Measurements from ENCODE around the gene TIFAB.

Gene TIFAB

GRCh38 chr5:135481909-135482311 lies 29.8 kb upstream of the TIFAB start:
- no peak for DNase-seq

DNA sequence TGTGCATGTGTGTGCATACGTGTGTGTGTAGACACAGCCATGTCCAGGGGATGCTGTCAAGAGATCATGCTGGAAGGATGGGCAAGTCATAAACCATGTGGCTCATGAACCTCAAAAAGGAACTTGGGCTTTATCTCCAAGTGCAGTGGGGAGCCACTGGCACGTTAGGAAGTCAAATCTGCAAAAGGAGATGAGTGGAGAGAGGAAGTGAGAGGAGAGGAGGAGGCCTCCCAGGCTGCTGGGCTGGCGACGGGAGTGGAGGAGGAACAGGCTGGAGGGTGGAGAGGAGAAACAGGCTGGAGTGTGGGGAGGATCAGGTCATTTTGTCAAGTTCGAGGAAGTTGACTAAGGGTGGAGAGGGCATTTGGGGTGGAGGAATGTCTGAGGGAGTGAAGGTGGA lies 29.2 kb upstream of the TIFAB start:
- no peak for DNase-seq

- no peak for DNase-seq
Observed at GRCh38 chr5:135480511-135480910, 28.4 kb upstream of the TIFAB start.

- no peak for DNase-seq
Observed at GRCh38 chr5:135478938-135479337, 26.8 kb upstream of the TIFAB start.

- no peak for DNase-seq
Observed at GRCh38 chr5:135477613-135478066, 25.5 kb upstream of the TIFAB start.

GRCh38 chr5:135476615-135477581 lies 24.7 kb upstream of the TIFAB start:
- DNase-seq: no peak

- no peak for DNase-seq
Observed at GRCh38 chr5:135473956-135474670, 22.0 kb upstream of the TIFAB start.

- no peak for DNase-seq
Observed at GRCh38 chr5:135472141-135472540, 20.0 kb upstream of the TIFAB start.

- no peak for DNase-seq
Observed at GRCh38 chr5:135471726-135472125, 19.6 kb upstream of the TIFAB start.

DNA sequence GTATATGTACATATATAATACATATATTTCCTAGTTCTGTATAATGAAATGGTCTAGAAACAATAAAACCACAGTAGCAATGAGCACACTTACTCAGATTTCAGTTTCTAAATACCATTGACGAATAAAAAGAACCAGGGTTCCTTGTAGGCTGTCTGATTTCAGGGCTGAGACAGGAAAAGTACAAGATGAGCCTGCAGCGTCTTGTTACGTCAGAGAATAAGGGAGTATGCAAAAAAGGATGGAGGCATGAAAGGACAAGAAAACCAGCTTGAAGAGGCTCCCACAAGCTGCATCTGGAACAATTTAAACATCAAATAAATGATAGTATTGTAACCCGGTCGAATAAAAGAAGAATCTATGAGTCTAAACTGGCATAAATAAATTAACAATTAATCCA lies 17.8 kb upstream of the TIFAB start:
- no peak for DNase-seq

GRCh38 chr5:135468541-135468940 lies 16.4 kb upstream of the TIFAB start:
- DNase-seq: no peak

- no peak for DNase-seq
Observed at GRCh38 chr5:135467871-135468485, 15.8 kb upstream of the TIFAB start.

- no peak for DNase-seq
Observed at GRCh38 chr5:135467051-135467625, 15.0 kb upstream of the TIFAB start.

DNA sequence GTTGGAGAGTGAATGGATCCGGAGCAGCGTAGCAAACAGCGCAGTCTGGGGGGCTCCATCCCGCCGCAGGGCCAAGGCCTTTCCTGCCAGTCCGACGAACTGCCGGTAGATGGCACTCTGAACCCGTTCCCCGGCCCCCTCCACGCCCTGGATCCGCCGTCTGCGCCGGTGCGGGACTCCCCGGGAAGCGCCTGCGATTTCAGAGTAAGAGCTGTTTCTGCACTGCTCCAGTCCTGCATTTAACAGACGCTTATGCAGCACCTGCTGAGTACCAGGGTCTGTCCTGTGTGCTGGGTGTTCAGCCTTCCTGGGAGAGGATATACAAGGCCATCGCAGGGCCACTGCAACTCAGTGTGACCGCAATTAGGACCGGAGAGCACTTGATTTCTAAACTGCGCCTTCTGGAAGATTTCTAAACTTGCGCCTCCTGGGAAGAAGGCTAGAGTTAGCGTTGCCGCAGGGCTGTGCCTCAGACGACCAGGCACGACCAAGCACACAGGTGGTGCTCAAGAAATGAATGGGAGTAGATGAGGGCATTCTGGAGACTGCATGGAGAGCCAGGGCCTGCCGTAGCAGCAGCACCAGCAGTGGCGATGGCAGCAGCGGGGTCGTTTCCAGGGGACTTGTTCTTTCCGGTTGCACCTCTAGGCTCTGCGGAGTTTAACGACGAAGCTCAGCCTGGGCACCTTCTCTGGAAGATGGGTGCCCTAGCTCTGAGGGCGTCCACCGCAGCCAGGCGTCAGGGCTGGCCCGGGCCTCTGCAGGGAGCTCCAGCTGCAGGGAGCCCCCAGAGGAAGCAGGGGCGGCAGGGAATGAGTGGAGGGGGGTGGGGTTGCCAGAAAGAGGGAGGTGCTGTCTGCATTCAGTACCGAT lies 14.3 kb upstream of the TIFAB start:
- peak; percentile 31 for DNase-seq

- DNase-seq: no peak
Observed at GRCh38 chr5:135465391-135466122, 13.4 kb upstream of the TIFAB start.

DNA sequence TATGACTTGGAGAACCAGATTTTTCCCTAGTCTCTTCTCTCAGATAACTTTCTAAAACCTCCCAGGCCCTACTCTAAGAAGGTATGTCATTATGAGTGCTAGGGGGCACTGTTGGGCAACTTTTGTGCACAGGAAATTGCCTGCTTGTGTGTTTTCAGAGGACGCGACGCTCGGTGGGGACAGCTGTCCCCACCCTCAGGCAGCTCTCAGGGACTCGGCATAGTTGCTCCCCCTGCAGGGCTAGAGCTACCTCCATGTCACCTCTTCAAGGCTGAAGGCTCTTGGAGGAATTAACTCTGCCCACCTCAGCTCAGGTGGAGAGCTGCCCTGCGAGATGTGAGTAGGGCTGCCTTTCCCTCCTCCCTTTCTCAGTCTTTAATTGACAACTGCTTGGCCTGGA lies 10.2 kb upstream of the TIFAB start:
- peak; percentile 21 for DNase-seq

DNA sequence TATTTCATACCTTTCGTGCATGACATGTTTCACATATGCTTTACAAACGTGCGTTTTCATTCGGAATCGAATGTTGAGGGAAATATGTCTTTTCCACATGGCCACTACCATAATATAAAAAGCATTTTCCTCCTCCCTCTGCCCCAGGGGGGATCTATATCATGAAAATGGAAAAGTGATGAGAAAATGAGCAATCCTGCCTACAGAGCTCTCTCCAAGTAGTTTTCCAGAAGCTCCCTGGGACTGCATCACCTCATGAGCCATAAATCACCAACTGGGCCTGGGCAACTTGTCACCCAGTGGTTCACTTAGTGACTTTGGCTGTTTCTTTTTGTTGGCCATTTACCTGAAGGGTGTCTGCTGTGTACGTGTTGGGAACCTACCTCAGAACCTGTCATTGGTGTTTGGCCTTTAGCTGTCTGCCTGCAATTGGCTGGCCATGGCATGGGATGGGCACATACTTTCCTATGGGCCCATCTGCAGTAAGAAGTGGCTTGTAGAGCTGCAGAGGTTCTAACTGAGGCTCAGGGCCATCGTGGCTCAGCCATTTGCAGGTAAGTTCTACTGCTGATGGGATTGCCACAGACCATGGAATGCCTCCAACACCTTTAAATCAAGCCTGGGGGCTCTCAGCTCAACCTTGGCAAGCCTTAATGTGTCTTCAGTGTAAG lies 9.5 kb upstream of the TIFAB start:
- DNase-seq: no peak

DNA sequence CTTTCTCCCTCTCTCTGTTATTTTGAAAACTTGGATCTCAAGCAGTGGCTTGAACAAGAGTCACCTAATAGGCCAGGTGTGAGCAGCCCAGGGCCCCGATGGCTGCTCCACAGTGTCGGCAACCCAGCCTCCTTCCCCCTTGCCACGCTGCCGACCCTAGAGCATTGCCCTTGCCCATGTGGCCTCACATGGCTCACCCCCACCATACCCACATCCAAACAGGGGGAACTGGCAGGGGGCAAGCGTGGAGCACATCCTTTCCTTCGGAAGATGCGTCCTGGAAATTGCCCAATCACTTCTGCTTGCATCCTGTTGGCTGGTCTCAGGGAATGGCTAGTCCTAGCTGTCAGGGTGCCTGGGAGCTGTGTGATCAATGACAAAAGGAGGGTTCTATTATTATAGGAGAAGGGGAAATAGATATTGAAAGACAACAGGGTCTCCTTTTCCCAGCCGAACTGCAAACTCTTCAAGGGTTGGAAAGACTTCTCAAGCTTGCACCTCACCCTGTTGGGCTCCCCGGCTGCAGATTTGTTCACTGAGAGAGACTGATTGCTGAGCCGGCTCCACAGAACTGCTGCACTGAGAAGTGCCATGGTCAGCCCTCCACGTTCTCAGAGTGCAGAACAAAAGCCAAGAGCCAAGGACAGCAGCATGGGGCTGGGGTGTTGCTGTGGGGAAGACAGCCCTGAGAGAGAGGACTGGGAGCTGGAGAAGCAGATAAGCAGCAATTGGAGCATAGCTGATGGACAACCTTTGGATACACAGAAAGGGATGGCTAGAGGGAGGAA lies 8.3 kb upstream of the TIFAB start:
- DNase-seq: no peak

DNA sequence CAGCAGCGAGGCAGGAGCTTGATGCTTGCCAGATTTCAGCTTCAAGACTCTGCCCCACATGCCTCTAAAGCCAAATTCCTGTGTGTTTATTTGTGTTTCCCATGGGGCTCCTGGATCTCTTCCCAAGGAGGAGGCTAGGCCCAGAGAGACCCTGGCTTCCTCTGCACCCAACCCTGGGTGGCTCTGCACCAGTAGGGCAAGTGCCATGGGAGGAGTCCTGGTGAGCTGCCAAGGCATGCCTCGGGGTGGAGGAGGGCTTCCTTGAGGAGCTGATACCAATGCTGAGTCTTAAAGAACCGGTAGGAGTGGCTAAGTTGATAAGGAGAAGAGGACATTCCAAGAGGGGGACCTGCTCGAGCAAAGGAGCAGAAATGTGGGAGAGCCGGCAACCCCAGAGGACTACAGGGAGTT lies 6.8 kb upstream of the TIFAB start:
- DNase-seq: no peak

DNA sequence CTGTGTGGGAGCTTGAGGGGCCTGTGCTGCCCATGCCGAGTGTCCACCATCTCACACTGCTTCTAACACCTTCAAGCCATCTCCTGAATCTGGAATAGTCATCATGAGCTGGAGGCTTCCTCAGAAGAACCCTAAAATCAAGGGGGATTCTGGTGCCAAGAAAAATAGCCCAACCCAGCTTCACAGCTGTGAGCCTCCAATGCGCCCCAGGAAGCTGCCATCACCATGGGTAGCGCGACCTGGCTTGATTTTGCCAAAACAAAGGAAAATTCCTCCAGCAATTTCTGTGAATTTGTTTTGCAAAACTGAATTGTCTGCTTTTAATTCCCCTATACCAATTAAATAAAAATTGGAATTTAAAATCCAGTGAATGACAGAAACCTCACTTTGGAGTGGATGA lies 6.2 kb upstream of the TIFAB start:
- DNase-seq: no peak
